ENCODE data around the gene LAMA2.

Gene LAMA2

GRCh38 chr6:129455126-129455769 lies 572.3 kb downstream of the LAMA2 start:
- DNase-seq, result no peak

- no peak for DNase-seq
These were observed 577.3 kb downstream of the LAMA2 start for GRCh38 chr6:129460221-129460620.

- DNase-seq, result no peak
These were observed 586.2 kb downstream of the LAMA2 start for GRCh38 chr6:129469070-129469662.

- no peak for DNase-seq
These were observed 589.3 kb downstream of the LAMA2 start for GRCh38 chr6:129472239-129472638.

- no peak for DNase-seq
These were observed 590.6 kb downstream of the LAMA2 start for GRCh38 chr6:129473546-129473945.

GRCh38 chr6:129475477-129476247 lies 592.7 kb downstream of the LAMA2 start:
- DNase-seq, result no peak

GRCh38 chr6:129476248-129476564 lies 593.3 kb downstream of the LAMA2 start:
- DNase-seq, result no peak

GRCh38 chr6:129476810-129477209 lies 593.9 kb downstream of the LAMA2 start:
- no peak for DNase-seq

- no peak for DNase-seq
These were observed 595.4 kb downstream of the LAMA2 start for GRCh38 chr6:129478379-129478778.

- DNase-seq, result no peak
These were observed 598.8 kb downstream of the LAMA2 start for GRCh38 chr6:129481706-129482105.

GRCh38 chr6:129485746-129486145 lies 602.8 kb downstream of the LAMA2 start:
- no peak for DNase-seq

- DNase-seq, result no peak
These were observed 603.4 kb downstream of the LAMA2 start for GRCh38 chr6:129486327-129486726.

- no peak for DNase-seq
These were observed 605.4 kb downstream of the LAMA2 start for GRCh38 chr6:129488313-129488712.

- DNase-seq, result no peak
These were observed 606.4 kb downstream of the LAMA2 start for GRCh38 chr6:129489215-129489765.

GRCh38 chr6:129490521-129491255 lies 607.8 kb downstream of the LAMA2 start:
- peak; percentile 78 for DNase-seq

GRCh38 chr6:129491436-129491835 lies 608.5 kb downstream of the LAMA2 start:
- DNase-seq, result no peak

GRCh38 chr6:129492260-129492659 lies 609.3 kb downstream of the LAMA2 start:
- no peak for DNase-seq

GRCh38 chr6:129493354-129493902 lies 610.5 kb downstream of the LAMA2 start:
- no peak for DNase-seq

GRCh38 chr6:129494099-129494498 lies 611.2 kb downstream of the LAMA2 start:
- DNase-seq, result no peak

- DNase-seq, result no peak
These were observed 611.6 kb downstream of the LAMA2 start for GRCh38 chr6:129494586-129494985.

GRCh38 chr6:129495652-129496051 lies 612.7 kb downstream of the LAMA2 start:
- DNase-seq, result no peak

- DNase-seq, result no peak
These were observed 614.8 kb downstream of the LAMA2 start for GRCh38 chr6:129497481-129498441.

Measured in central memory CD4-positive, alpha-beta T cell (primary cell).